PFSK-1 (cell line): Measurements from ENCODE around the gene TIAL1.

Experiments used
- FOXP2 ChIP-seq: optimal IDR thresholded peaks from 2 replicates; pipeline ENCODE3; 2011; ENCODE audit warnings: borderline replicate concordance, control low read depth, inconsistent platforms; ENCODE audit not compliant: insufficient read depth; ENCODE audit errors: extremely low read length, extremely low read depth
- POLR2AphosphoS5 ChIP-seq: IDR thresholded peaks from 2 replicates; pipeline ENCODE4 v1.6.1; 2012; ENCODE audit warnings: low read depth, mild to moderate bottlenecking, control low read depth, low read length, moderate library complexity
- REST ChIP-seq, 2 experiments: IDR thresholded peaks; 2 replicates each; pipeline versions ENCODE4 v1.6.1 to v1.8.0; 2011 to 2012; ENCODE audit warnings: low read depth in 2 of 2, low read length in 2 of 2, control low read depth in 1 of 2, inconsistent platforms in 1 of 2, mild to moderate bottlenecking in 1 of 2, moderate library complexity in 1 of 2; ENCODE audit not compliant: insufficient read depth in 1 of 2
- SIN3A ChIP-seq: IDR thresholded peaks from 2 replicates; pipeline ENCODE4 v1.6.1; 2012; ENCODE audit warnings: mild to moderate bottlenecking, low read length, moderate library complexity, borderline replicate concordance; ENCODE audit not compliant: insufficient read depth
- TAF1 ChIP-seq: IDR thresholded peaks from 2 replicates; pipeline ENCODE4 v1.6.1; 2012; ENCODE audit warnings: low read length, control low read depth, borderline replicate concordance; ENCODE audit not compliant: insufficient read depth

TIAL1 gene

GRCh38 chr10:119642556-119643111 is 45.9 kb upstream of the TIAL1 start:
- TF ChIP-seq POLR2AphosphoS5 = no peak
- no peak for TF ChIP-seq TAF1
- no peak for TF ChIP-seq SIN3A
- TF ChIP-seq FOXP2 = no peak
- TF ChIP-seq REST (IDR thresholded peaks at IDR 0.05; ENCODE audit: insufficient read depth in 1 of 2, low read depth in 2 of 2, low read length in 2 of 2) = no peak

DNA sequence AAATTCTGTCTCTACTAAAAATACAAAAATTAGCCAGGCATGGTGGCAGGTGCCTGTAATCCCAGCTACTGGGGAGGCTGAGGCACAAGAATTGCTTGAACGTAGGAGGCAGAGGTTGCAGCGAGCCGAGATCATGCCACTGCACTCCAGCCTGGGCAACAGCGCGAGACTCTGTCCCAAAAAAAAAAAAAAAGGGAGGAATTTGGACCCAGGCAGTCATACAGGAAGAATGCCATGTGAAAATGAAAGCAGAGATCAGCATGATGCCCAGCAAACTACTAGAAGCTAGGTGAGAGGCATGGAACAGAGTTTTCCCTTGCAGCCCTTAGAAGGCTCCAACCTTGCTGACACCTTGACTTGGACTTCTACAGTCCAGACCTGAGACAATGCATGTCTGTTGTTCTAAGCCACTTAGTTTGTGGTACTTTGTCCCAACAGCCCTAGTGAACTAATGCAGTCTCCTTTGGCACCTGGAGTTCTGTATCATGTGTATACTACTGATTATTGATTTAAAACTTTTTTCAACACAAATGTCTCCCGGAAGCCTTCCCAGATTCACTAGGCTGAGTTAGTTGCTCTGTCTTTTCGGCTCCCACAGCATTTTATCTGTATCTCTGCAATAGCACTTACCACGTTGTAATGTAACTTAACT is 44.2 kb upstream of the TIAL1 start:
- no peak for TF ChIP-seq POLR2AphosphoS5
- TF ChIP-seq SIN3A = no peak
- TF ChIP-seq REST (IDR thresholded peaks at IDR 0.05; ENCODE audit: insufficient read depth in 1 of 2, low read depth in 2 of 2, low read length in 2 of 2) = no peak
- no peak for TF ChIP-seq TAF1
- TF ChIP-seq FOXP2 = no peak

DNA sequence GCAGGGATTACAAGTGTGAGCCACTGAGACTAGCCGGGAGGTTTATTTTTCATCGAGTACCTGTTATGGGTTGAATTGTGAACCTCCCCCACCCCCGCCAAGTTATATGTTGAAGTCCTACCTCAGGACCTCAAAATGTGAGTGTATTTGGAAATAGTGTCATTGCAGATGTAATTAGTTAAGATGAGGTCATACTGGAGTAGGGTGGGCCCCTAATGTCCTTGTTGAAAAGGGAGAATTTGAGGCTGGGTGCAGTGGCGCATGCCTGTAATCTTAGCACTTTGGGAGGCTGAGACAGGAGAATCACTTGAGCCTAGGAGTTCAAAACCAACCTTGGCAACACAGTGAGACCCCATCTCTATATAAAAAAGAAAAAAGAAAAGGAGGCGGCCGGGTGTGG is 43.6 kb upstream of the TIAL1 start:
- TF ChIP-seq TAF1 = no peak
- no peak for TF ChIP-seq POLR2AphosphoS5
- no peak for TF ChIP-seq REST (IDR thresholded peaks at IDR 0.05; ENCODE audit: insufficient read depth in 1 of 2, low read depth in 2 of 2, low read length in 2 of 2)
- no peak for TF ChIP-seq SIN3A
- no peak for TF ChIP-seq FOXP2

DNA sequence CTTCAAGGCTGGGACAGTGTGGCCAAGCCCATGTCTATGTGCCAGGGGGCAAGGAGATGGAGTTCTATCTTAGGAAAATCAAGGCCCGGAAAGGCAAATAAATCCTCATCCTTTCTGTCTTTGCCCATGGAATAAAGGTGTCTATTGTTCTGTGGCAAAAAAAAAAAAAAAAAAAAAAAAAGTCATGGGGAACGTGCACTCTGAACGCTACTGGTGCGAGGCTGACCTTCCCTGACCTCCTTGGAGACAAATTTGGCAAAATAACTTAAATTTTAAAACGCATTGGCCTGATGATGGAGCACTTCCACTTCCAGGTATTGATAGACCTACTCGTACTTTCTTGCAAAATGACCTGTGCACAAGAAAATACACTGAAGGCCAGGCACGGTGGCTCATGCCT is 42.2 kb upstream of the TIAL1 start:
- TF ChIP-seq POLR2AphosphoS5 = no peak
- TF ChIP-seq REST (IDR thresholded peaks at IDR 0.05; ENCODE audit: insufficient read depth in 1 of 2, low read depth in 2 of 2, low read length in 2 of 2) = no peak
- no peak for TF ChIP-seq TAF1
- no peak for TF ChIP-seq SIN3A
- no peak for TF ChIP-seq FOXP2

- no peak for TF ChIP-seq TAF1
- no peak for TF ChIP-seq POLR2AphosphoS5
- TF ChIP-seq SIN3A = no peak
- TF ChIP-seq REST (IDR thresholded peaks at IDR 0.05; ENCODE audit: insufficient read depth in 1 of 2, low read depth in 2 of 2, low read length in 2 of 2) = no peak
- no peak for TF ChIP-seq FOXP2
Observed at GRCh38 chr10:119637631-119638030, 40.9 kb upstream of the TIAL1 start.
